ENCODE measurements around the gene GUCD1. TPM values are rescaled to one million over a fixed set of nuclear protein-coding genes. Genes with fewer than 3 reads are reported as not detected.

Gene GUCD1
- 4.8 and 8.9 TPM in 2 replicates for polyA plus RNA-seq

DNA sequence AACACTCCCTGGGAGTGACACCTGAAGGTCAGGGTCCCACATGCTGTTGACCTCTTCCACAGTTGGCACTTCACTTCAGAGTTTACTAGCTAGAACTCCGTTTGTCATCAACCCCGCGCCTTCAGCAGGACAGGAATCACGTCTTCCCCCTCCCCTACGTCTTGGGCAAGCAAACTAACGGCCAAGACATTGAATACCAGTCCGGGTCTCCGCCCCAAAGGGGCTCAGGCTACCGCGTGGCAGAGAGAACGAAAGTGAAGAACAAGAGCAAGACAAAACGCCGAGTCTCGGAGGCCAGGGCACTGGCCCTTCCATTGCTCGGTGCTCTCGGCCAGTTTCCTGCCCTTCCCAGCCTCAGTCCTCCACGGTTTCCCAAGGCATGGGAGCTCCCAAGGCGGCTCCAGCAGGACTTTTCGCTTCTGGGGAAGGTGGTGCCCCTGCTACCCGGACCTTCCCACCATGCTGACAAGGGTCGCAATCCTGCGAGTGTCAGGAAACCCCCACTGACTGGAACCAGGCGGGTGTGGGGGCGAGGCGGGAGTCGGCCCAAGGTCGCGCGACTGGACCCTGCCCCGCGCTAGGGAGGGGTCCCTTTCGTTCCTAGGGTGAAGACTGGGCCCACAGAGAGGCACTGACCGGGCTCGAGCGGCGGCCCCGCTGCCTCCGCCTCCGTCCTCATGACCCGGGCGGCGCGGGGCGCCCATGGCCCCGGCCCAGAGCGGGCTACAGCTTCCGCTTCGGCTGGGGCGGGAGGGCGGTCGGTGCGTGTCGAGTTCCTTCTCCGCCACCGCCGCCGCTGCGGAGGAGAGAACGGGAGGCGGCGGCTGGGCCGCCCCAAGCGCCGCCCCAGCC, at the start of gene GUCD1:
Gene GUCD1 (minus strand): TSS at position 826 of the 852 bp plus-strand sequence. CDS start 147 bp downstream, at position 679.

DNA sequence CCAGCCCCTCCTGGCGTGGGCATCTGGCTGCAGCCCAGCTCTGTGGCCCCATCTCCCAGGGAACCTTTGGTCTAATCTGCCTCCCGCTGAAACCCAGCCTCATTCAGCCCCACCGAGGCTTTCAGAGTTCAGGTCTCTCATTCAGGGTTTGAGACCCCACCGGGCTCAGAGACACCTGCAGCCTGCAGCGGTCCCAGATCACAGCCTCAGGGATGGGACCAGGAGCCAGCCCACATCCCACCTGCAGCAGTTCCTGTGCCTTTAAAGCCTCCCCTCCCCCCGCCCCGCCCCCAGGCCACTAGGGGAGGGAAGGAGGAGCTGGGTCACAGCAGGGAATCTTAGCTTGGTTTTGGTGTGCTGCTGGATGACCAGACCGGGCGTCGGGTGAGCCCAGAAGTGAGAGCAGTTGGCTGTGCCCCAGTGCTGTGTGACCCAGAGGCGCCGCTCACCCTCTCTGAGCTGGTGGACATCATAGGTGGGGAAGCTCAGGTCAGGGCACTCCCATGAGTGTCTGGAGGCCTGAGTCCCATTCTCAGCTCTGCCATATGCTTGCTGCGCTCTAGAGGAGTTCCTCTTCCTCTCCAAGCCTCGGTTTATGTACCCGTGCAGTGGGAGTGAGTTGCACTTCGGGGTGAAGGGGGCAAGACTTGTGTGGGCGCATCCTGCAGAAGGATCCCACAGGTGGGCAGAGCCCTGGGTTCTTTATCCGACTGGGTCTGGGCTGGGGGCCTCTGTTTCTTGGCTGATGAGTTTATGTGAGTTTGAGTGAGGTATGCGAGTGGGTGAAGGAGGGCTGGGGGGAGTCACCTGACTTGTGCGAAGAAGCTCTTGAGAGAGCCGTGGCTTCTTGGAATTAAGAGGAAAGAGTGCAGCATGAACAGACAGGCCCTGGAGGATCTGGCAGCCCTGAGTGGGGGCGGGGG, 48.2 kb upstream of the GUCD1 start, which contains the start of gene GGT1:
Gene GGT1 (plus strand): TSS at position 347 of the 923 bp plus-strand sequence. CDS start 7,889 bp downstream, outside the sequence.

DNA sequence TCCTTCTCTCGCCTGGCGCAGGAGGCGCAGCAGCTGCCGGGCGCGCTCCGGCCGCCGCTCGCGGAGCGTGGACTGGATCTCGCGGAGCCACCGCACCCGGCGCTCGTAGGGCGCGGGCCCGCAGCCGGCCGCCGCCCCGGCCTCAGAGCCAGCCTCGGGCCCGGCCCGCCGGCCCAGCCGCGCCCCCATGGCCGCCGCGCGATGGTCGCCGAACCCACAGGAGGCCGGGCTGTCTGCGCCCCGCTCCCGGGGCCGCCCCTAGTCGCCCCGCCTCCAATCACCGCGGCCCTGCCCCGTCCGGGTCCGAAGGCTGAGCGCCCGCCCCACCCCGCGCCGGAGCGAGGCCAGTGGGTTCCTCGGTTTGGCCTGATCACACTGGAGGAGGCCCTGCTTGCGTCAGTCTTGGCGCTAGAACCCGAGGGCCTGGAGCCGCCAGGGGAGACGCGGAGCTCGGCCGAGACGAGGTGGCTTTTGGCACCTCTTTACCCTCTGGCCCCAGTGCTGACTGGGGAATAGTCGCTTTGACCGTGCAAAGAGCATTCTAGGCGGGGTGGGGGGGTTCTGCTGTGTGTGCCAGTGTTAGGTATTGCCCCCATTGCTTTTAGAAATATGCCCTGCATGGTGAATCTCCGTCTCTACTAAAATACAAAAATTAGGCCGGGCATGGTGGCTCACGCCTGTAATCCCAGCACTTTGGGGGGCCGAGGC, 38.1 kb upstream of the GUCD1 start, which contains the start of gene LRRC75B:
Gene LRRC75B (minus strand): TSS at position 223 of the 708 bp plus-strand sequence. CDS start 34 bp downstream, at position 189.

DNA sequence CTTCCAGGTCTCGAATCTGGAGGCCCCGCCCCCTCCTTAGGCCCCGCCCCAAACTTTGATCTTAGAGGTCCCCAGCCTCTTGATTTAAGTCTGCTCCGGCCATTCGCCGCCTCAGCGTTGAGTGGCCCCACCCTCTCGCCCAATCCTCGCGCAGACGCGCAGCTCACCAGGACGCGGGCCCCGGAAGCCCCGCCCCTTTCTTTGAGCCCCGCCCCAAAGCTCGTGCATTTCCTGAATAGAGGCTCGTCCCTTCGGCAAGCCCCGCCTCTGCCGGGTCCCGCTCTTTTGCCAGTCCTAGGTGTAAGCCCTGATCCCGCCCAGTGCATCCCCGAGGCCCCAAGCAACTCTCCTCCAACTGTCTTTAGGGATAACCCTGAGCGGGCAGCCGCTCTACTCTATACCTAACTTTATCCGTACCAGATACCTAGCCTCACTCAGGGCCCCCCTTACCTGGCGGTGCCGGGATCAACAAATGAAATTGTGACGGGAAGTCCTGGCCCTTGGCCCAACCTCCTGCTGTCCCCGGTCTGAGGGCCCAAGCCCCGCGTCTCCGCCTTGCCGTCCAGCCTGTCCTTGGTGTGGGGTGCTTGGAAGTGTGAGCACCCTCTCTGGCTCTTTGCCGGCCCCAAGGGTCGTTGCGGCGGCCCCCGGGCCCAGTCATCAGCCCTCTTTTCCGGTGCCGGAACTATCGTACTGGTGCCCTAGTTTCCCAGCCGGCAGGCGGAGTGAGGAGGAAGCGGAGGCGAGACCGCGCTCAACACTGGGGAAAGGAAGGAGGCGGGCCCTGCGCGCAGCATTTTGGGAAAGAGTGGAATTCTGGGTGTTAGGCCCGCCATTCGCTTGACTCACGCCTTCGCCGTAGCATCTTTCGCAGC, 464 bp upstream of the GUCD1 start, which contains the start of gene SNRPD3:
Gene SNRPD3 (plus strand): TSS at position 835 of the 875 bp plus-strand sequence. CDS start 1,676 bp downstream, outside the sequence.

DNA sequence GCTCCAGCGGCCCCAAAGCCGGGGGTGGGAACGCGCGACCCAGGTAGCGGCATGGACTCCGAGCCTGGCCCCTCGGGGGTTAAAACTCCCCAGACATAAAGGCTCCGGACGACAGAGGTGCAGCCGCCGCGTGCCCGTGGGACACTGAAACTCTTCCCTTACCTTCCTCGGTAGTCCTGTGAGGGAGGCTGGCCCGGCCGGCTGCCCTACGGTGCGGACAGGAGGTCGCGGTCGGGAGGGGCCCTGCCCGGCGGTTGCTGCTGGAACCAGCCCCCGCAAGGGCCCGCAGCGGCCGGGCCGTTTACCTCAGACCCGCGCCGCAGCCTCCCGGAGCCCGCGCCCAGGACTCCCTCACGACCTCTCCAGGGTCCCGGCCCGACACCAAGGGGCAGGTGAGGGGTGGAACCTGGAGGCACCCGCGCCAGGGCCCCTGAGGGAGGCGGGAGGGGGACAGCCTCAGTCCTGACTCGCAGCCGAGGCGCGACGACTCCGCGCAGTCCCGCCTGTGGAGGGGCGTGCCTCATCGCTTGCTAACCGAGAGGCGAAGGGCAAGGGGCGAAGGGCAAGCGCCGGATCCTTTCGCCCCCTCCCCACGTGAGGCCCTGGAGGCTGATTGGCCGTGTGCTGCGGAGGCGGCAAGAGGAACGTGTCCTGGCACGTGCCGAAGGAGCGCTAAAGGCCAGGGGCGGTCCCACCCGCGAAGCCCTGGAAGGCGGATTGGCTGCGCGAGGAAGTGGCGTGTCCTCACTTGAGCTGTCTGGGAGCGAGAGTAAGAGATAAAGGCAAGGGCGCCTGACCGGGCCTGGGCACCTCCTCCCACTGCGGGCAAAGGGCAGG, 60.2 kb downstream of the GUCD1 start, which contains the start of gene UPB1:
Gene UPB1 (plus strand): TSS at position 805 of the 837 bp plus-strand sequence. CDS start 72 bp downstream, outside the sequence.

Other genes with a start within 250 kb of the GUCD1 start
- gene ADORA2A, start 127.5 kb downstream of the GUCD1 start, polyA plus RNA-seq, result not detected in 2 replicates
- not detected in 2 replicates for gene UPB1, start 59.8 kb downstream of the GUCD1 start, polyA plus RNA-seq
- 117 and 123 TPM in 2 replicates for gene SNRPD3, start 861 bp upstream of the GUCD1 start, polyA plus RNA-seq
- gene LRRC75B, start 37.9 kb upstream of the GUCD1 start, polyA plus RNA-seq, result 0.39 and 1.4 TPM in 2 replicates
- 1.6 and 2.4 TPM in 2 replicates for gene GGT1, start 48.1 kb upstream of the GUCD1 start, polyA plus RNA-seq
- not detected in 2 replicates for gene PIWIL3, start 219.6 kb upstream of the GUCD1 start, polyA plus RNA-seq

All from Purkinje cell (primary cell).